ENCODE measurements around the gene COX6B2.

The COX6B2 gene

GRCh38 chr19:55345818-55346724, 8.4 kb downstream of the COX6B2 start:
- TF ChIP-seq, protein P1, sequence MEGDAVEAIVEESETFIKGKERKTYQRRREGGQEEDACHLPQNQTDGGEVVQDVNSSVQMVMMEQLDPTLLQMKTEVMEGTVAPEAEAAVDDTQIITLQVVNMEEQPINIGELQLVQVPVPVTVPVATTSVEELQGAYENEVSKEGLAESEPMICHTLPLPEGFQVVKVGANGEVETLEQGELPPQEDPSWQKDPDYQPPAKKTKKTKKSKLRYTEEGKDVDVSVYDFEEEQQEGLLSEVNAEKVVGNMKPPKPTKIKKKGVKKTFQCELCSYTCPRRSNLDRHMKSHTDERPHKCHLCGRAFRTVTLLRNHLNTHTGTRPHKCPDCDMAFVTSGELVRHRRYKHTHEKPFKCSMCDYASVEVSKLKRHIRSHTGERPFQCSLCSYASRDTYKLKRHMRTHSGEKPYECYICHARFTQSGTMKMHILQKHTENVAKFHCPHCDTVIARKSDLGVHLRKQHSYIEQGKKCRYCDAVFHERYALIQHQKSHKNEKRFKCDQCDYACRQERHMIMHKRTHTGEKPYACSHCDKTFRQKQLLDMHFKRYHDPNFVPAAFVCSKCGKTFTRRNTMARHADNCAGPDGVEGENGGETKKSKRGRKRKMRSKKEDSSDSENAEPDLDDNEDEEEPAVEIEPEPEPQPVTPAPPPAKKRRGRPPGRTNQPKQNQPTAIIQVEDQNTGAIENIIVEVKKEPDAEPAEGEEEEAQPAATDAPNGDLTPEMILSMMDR (IDR thresholded peaks at IDR 0.05; ENCODE audit: borderline replicate concordance, control extremely low read depth, extremely low read depth, insufficient read depth, missing control alignments), result no peak
- in situ Hi-C loops (cut with MboI; ENCODE audit: low sequenced_read_pairs, unreplicated experiment), result no loop called here
- DNase-seq (ENCODE audit: low spot score), result no peak

DNA sequence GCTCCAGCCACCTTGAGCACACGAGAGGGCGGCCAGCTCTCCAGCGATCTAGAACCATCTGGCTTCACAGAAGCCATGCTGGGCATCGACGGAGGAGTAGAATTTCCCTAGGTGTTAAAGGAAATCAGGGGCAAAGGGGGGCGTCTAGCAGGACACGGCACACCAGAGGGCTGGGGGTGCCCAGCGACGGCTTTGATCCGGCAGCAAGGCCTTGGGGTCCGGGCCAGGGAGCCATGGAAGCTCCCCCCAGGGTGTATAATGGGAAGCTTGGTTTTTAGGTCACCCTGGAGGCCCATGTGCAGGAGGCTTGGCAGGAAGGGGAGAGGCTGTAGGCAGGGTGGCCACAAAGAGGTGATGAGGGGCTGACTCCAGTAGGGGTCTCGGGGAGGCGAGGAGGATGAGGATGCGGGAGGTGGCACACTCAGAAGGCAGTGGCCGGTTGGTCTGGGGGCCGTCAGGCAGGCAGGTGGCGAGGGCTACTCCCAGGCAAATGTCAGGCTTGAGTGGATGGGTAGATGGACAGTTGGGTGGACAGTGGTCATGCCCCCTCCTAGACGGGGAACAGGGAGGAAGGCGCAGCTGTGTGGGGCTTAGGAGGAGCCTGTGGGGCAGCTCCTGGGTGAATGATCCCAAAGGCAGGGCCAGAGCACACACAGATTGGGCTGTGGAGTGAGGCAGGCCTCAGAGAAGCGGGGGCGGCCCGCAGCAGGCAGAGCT, 9.3 kb downstream of the COX6B2 start:
- TF ChIP-seq, protein P1 (IDR thresholded peaks at IDR 0.05; ENCODE audit: borderline replicate concordance, control extremely low read depth, extremely low read depth, insufficient read depth, missing control alignments), result no peak
- in situ Hi-C loops (cut with MboI; ENCODE audit: low sequenced_read_pairs, unreplicated experiment), result no loop called here
- no peak for DNase-seq (ENCODE audit: low spot score)

GRCh38 chr19:55344444-55344843, 10.1 kb downstream of the COX6B2 start:
- in situ Hi-C loops (cut with MboI; ENCODE audit: low sequenced_read_pairs, unreplicated experiment), result no loop called here
- DNase-seq (ENCODE audit: low spot score), result no peak
- TF ChIP-seq, protein P1 (IDR thresholded peaks at IDR 0.05; ENCODE audit: borderline replicate concordance, control extremely low read depth, extremely low read depth, insufficient read depth, missing control alignments), result no peak

- no peak for DNase-seq (ENCODE audit: low spot score)
- in situ Hi-C loops (cut with MboI; ENCODE audit: low sequenced_read_pairs, unreplicated experiment), result no loop called here
- TF ChIP-seq, protein P1 (IDR thresholded peaks at IDR 0.05; ENCODE audit: borderline replicate concordance, control extremely low read depth, extremely low read depth, insufficient read depth, missing control alignments), result no peak
These were observed 12.7 kb downstream of the COX6B2 start for GRCh38 chr19:55341595-55342531.

GRCh38 chr19:55341171-55341588, 13.3 kb downstream of the COX6B2 start:
- in situ Hi-C loops (cut with MboI; ENCODE audit: low sequenced_read_pairs, unreplicated experiment), result no loop called here
- DNase-seq (ENCODE audit: low spot score), result peak; percentile 94
- TF ChIP-seq, protein P1 (IDR thresholded peaks at IDR 0.05; ENCODE audit: borderline replicate concordance, control extremely low read depth, extremely low read depth, insufficient read depth, missing control alignments), result no peak

GRCh38 chr19:55340784-55341147, 13.8 kb downstream of the COX6B2 start:
- in situ Hi-C loops (cut with MboI; ENCODE audit: low sequenced_read_pairs, unreplicated experiment), result no loop called here
- TF ChIP-seq, protein P1 (IDR thresholded peaks at IDR 0.05; ENCODE audit: borderline replicate concordance, control extremely low read depth, extremely low read depth, insufficient read depth, missing control alignments), result no peak
- no peak for DNase-seq (ENCODE audit: low spot score)
